A673 (cell line): ENCODE results near the gene SMYD3. TPM values are rescaled to one million over a fixed set of nuclear protein-coding genes. Genes with fewer than 3 reads are reported as not detected.
A peak's percentile ranks its signal among the peaks of the same experiment; 100 is the strongest.

ENCODE experiments used
- BruUV-seq: library from RNA; stranded (reverse); fragments of 400-500 nt; replicated peaks from 2 replicates; lab custom pipeline; 2021; lab: Mats Ljungman, UMichigan
- CTCF ChIA-PET: fragments of 300-600 bp; sonication (Branson Sonifier 250); formaldehyde crosslinking; loops from one replicate; lab custom pipeline; 2022; ENCODE audit warnings: antibody characterized with exemption; lab: Charles Lee
- POLR2A ChIA-PET: fragments of 300-600 bp; sonication (Branson Sonifier 250); formaldehyde crosslinking; loops from one replicate; lab custom pipeline; 2022; ENCODE audit warnings: antibody characterized with exemption; ENCODE audit not compliant: low non-redundant PET; lab: Charles Lee
- DNase-seq: peaks from one replicate; pipeline ENCODE4 v3.0.0-alpha.2; 2015; ENCODE audit warnings: low spot score
- H3K27ac ChIP-seq: fragments of 200-600 bp; sonication (generic); 2 replicates; pipeline ENCODE4 v1.5.1; 2016; ENCODE audit warnings: mixed run types, low read depth, mild to moderate bottlenecking, mixed read lengths, antibody characterized with exemption, low read length; ENCODE audit not compliant: poor library complexity, severe bottlenecking
- H3K27me3 ChIP-seq: fragments of 200-600 bp; sonication (generic); replicated peaks from 2 replicates; pipeline ENCODE4 v1.6.1; 2017; ENCODE audit warnings: mixed run types, low read depth, mild to moderate bottlenecking, mixed read lengths, antibody characterized with exemption, low read length; ENCODE audit not compliant: insufficient read depth, poor library complexity
- H3K36me3 ChIP-seq: fragments of 200-600 bp; sonication (generic); 2 replicates; pipeline ENCODE4 v1.6.1; 2016; ENCODE audit warnings: mixed run types, mild to moderate bottlenecking, mixed read lengths, antibody characterized with exemption, low read length; ENCODE audit not compliant: insufficient read depth, poor library complexity, severe bottlenecking
- H3K4me1 ChIP-seq: fragments of 200-600 bp; sonication (generic); 2 replicates; pipeline ENCODE4 v1.6.1; 2017; ENCODE audit warnings: mixed run types, mild to moderate bottlenecking, mixed read lengths, antibody characterized with exemption, low read length; ENCODE audit not compliant: insufficient read depth, poor library complexity, severe bottlenecking
- H3K4me3 ChIP-seq: fragments of 200-600 bp; sonication (generic); 2 replicates; pipeline ENCODE4 v1.5.1; 2016; ENCODE audit warnings: low read depth, mixed run types, mild to moderate bottlenecking, mixed read lengths, low read length; ENCODE audit not compliant: poor library complexity, severe bottlenecking
- H3K9me3 ChIP-seq: fragments of 200-600 bp; sonication (generic); 2 replicates; pipeline ENCODE4 v1.6.1; 2016; ENCODE audit warnings: mixed run types, low read depth, mild to moderate bottlenecking, mixed read lengths, antibody characterized with exemption, low read length; ENCODE audit not compliant: poor library complexity, severe bottlenecking
- EZH2 ChIP-seq: fragments of 200-600 bp; sonication (generic); IDR thresholded peaks from 2 replicates; pipeline ENCODE4 v1.6.1; 2017; ENCODE audit warnings: borderline replicate concordance, low read depth, mild to moderate bottlenecking, mixed read lengths, antibody characterized with exemption, low read length; ENCODE audit not compliant: poor library complexity, severe bottlenecking
- intact Hi-C: fragments of 100-400 bp; cut with micrococcal nuclease; formaldehyde crosslinking; loops from one replicate; pipeline ENCODE4 v1.10.0; 2022; ENCODE audit not compliant: unreplicated experiment
- total RNA-seq: library from RNA; stranded (reverse); gene quantifications from 2 replicates; pipeline ENCODE4 v1.2.3, GENCODE V29; 2021
- TF ChIP-seq, protein P1 (sequence below): fragments of 300-800, 200-600 bp; sonication (generic); conservative IDR thresholded peaks from 2 replicates; pipeline ENCODE4 v1.5.1; 2017; ENCODE audit warnings: low read depth, mild to moderate bottlenecking, antibody characterized with exemption, low read length, moderate library complexity, mixed read lengths

Gene SMYD3
- total RNA-seq, 1 experiment from 2014 or later, result 29.0 TPM

DNA sequence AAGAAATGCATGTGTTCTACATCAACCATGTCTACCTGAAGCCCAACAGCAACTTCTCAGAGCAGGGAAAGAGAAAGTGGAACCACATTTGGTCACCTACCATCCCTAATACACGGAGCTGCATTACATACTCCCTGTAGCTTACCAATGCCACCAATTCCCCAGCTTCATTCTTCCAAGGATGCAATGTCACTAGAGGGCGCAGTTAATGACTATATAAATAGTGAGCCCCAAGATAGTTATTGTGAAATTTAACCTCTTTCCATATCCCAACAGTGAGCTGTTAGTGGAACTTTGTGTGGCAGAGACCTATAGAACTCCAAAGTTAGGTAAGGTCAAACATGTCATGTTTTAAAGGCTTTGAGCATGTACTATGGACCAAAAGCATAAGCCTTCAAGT lies 618.3 kb downstream of the SMYD3 start:
- no peaks in the 10 kb centered on the region for H3K27me3 ChIP-seq
- intact Hi-C loops, result loop anchor here (5.0 to 10.0 kb wide), 2 partner anchors 113 to 556 kb away; no protein-coding TSS in a partner anchor
- peaks cover 8% of the 10 kb centered on the region for H3K4me1 ChIP-seq
- DNase-seq, result peak; percentile 62
- H3K4me3 ChIP-seq, result no peak overlapping the region
- TF ChIP-seq EZH2, result no peak
- TF ChIP-seq, protein P1, sequence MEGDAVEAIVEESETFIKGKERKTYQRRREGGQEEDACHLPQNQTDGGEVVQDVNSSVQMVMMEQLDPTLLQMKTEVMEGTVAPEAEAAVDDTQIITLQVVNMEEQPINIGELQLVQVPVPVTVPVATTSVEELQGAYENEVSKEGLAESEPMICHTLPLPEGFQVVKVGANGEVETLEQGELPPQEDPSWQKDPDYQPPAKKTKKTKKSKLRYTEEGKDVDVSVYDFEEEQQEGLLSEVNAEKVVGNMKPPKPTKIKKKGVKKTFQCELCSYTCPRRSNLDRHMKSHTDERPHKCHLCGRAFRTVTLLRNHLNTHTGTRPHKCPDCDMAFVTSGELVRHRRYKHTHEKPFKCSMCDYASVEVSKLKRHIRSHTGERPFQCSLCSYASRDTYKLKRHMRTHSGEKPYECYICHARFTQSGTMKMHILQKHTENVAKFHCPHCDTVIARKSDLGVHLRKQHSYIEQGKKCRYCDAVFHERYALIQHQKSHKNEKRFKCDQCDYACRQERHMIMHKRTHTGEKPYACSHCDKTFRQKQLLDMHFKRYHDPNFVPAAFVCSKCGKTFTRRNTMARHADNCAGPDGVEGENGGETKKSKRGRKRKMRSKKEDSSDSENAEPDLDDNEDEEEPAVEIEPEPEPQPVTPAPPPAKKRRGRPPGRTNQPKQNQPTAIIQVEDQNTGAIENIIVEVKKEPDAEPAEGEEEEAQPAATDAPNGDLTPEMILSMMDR, result peak; percentile 69
- POLR2A ChIA-PET, result interaction anchor here (0.6 kb wide), 1 partner anchor 1966 kb away, joined by 5 read pairs; no protein-coding TSS in a partner anchor
- peaks cover 6% of the 10 kb centered on the region for H3K9me3 ChIP-seq
- H3K36me3 ChIP-seq, result no peaks in the 10 kb centered on the region
- H3K27ac ChIP-seq, result no peak overlapping the region
- CTCF ChIA-PET, result interaction anchor here (0.6 to 1.5 kb wide), 6 partner anchors 10 to 391 kb away, joined by 3 to 8 read pairs (median 3); no protein-coding TSS in a partner anchor
- BruUV-seq, result no TSS peak

DNA sequence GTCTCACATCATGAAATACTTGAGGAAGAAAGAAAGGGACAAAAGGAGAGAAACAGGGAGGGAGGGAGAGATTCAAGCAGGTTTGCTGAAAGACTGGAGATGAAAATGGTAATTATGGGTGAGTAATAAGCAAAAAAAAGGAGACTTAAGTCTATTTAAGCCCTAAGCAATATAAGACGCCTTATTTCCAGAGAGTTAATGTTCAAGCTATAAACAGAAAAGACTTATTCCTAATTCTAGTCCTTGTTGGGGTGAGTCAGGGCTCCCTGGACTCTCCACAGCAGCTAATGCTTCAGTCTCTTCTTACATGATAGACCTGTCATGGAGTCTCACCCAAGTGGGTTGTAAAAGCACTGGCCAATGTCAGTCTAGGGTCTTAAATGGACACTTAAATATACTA lies 619.2 kb downstream of the SMYD3 start:
- Histone ChIP-seq H3K36me3 (no peaks in the 10 kb centered on the region), H3K27me3 (no peaks in the 10 kb centered on the region), H3K9me3 (peaks cover 2% of the 10 kb centered on the region), H3K27ac (no peak overlapping the region), H3K4me3 (no peak overlapping the region), H3K4me1 (peaks cover 8% of the 10 kb centered on the region)
- ChIA-PET CTCF (no interaction called here), POLR2A (no interaction called here)
- DNase-seq, result no peak
- TF ChIP-seq, protein P1, result no peak
- no peak for TF ChIP-seq EZH2
- intact Hi-C loops, result loop anchor here (5.0 to 10.0 kb wide), 2 partner anchors 114 to 557 kb away; no protein-coding TSS in a partner anchor
- BruUV-seq, result no TSS peak

DNA sequence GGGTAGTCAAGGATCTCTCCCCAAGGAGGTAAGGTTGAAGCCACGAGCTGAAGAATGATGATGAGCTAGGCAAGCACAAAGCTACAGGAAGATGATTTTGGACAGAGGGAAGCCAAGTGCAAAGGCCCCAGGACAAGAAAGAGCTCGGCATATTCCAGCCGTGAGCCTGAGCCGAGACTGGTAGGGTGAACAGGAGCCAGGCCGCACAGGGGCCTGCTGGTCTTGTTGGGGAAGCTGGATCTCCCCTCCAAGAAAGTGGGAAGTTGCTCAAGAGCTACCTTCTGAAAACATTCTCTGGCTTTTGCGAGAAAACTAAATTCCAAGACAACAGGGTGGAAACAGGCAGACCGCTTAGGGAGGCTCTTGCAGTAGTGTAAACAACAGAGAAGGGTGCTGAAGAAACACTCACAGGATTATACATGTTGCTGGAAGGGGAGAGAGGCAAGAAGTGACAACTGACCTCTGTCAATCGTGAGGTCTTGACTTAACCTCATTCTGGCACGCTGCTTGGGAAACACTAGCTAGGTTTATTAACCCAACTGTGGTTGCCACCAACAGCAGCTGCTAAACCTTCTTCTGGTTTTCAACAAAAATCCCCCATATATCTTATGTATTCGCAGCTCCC lies 625.2 kb downstream of the SMYD3 start:
- POLR2A ChIA-PET, result no interaction called here
- Histone ChIP-seq H3K36me3 (no peaks in the 10 kb centered on the region), H3K4me3 (no peak overlapping the region), H3K9me3 (no peaks in the 10 kb centered on the region), H3K27me3 (no peaks in the 10 kb centered on the region), H3K4me1 (peaks cover 8% of the 10 kb centered on the region), H3K27ac (no peak overlapping the region)
- intact Hi-C loops, result loop anchor here (10.0 kb wide), 1 partner anchor 563 kb away; no protein-coding TSS in a partner anchor
- no peak for TF ChIP-seq EZH2
- TF ChIP-seq, protein P1, result no peak
- DNase-seq, result no peak
- no TSS peak for BruUV-seq
- CTCF ChIA-PET, result no interaction called here
